HFFc6 (cell line): ENCODE data around the gene TMEM91. TPM values are rescaled to one million over a fixed set of nuclear protein-coding genes. Genes with fewer than 3 reads are reported as not detected.

ENCODE experiments used
- DNase-seq: peaks from one replicate; pipeline ENCODE4 v3.0.0-alpha.2; 2018
- H3K27ac Mint-ChIP-seq: 2 replicates; pipeline ENCODE4 v1.8.0; 2020; ENCODE audit warnings: mild to moderate bottlenecking, mixed read lengths
- H3K27me3 Mint-ChIP-seq: 2 replicates; pipeline ENCODE4 v1.8.0; 2021; ENCODE audit warnings: mild to moderate bottlenecking, moderate library complexity, mixed read lengths; ENCODE audit not compliant: insufficient read depth
- H3K36me3 Mint-ChIP-seq: 2 replicates; pipeline ENCODE4 v1.8.0; 2021; ENCODE audit warnings: low read depth, mixed read lengths
- H3K4me1 Mint-ChIP-seq: 2 replicates; pipeline ENCODE4 v1.8.0; 2020; ENCODE audit warnings: low read depth, mixed read lengths
- H3K4me3 Mint-ChIP-seq: 2 replicates; pipeline ENCODE4 v1.8.0; 2020; ENCODE audit warnings: mild to moderate bottlenecking, moderate library complexity, mixed read lengths
- H3K9me3 Mint-ChIP-seq: 2 replicates; pipeline ENCODE4 v1.8.0; 2020; ENCODE audit warnings: mild to moderate bottlenecking, mixed read lengths
- CTCF ChIP-seq: fragments of 200-600 bp; sonication (generic); IDR thresholded peaks from 2 replicates; pipeline ENCODE4 v1.5.0; 2021; ENCODE audit warnings: antibody characterized with exemption, mild to moderate bottlenecking
- total RNA-seq, 6 experiments: library from RNA; stranded (reverse); fragmentation: NEBNext Ultra II Directional; extraction: Animal tissue kit (Norgen Biotek cat#: 25700); gene quantifications; 2 replicates in 1 of 6; 3 replicates in 5 of 6; pipeline ENCODE4 v1.2.3, GENCODE V29; 2021

Gene TMEM91
- total RNA-seq, 6 experiments from 2014 or later = 1.4 to 2.6 (median 1.7) TPM

- Mint-ChIP-seq H3K27ac (peak overlapping the region; percentile 24; the same call in 1 of the 2 replicates), H3K36me3 (peaks cover 13% of the 10 kb centered on the region; the same call in 1 of the 2 replicates), H3K27me3 (peaks cover 2% of the 10 kb centered on the region; the same call in 1 of the 2 replicates), H3K4me1 (peaks cover 8% of the 10 kb centered on the region), H3K9me3 (no peaks in the 10 kb centered on the region), H3K4me3 (no peak overlapping the region)
- DNase-seq = no peak
- TF ChIP-seq CTCF = no peak
Observed at GRCh38 chr19:41410336-41411054, 34.2 kb downstream of the TMEM91 start.

- H3K27ac Mint-ChIP-seq = no peak overlapping the region
- no peak for TF ChIP-seq CTCF
- DNase-seq = no peak
- H3K4me1 Mint-ChIP-seq = peaks cover 8% of the 10 kb centered on the region
- no peaks in the 10 kb centered on the region for H3K9me3 Mint-ChIP-seq
- H3K36me3 Mint-ChIP-seq = peaks cover 13% of the 10 kb centered on the region; the same call in 1 of the 2 replicates
- H3K27me3 Mint-ChIP-seq = peaks cover 2% of the 10 kb centered on the region; the same call in 1 of the 2 replicates
- H3K4me3 Mint-ChIP-seq = no peak overlapping the region
Observed at GRCh38 chr19:41411100-41411967, 35.0 kb downstream of the TMEM91 start.

DNA sequence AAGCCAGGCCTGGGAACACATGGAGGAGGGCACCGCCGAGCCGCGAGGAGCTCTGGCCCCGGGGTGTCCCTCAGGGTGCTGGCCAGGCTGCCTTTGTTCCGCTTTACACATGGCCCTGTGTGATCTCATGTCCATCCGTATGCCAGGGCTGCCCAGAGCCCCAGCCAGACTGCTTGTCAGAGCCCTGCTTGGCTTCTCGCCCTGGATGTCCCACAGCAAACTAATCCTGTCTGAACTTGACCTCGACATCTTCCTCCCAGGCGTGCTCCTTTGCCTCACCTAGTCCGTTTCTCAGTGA is 35.6 kb downstream of the TMEM91 start:
- H3K36me3 Mint-ChIP-seq = peaks cover 13% of the 10 kb centered on the region; the same call in 1 of the 2 replicates

GRCh38 chr19:41412953-41413352 is 36.6 kb downstream of the TMEM91 start:
- no peaks in the 10 kb centered on the region for H3K9me3 Mint-ChIP-seq
- no peak overlapping the region for H3K27ac Mint-ChIP-seq
- DNase-seq = no peak
- no peak overlapping the region for H3K4me3 Mint-ChIP-seq
- TF ChIP-seq CTCF = no peak
- peaks cover 2% of the 10 kb centered on the region; the same call in 1 of the 2 replicates for H3K27me3 Mint-ChIP-seq
- peaks cover 8% of the 10 kb centered on the region for H3K4me1 Mint-ChIP-seq
- H3K36me3 Mint-ChIP-seq = peaks cover 13% of the 10 kb centered on the region; the same call in 1 of the 2 replicates

More for the DNA sequence above, 35.6 kb downstream of the TMEM91 start:
- no peak for TF ChIP-seq CTCF
- H3K27ac Mint-ChIP-seq = no peak overlapping the region
- no peak for DNase-seq
- peaks cover 2% of the 10 kb centered on the region; the same call in 1 of the 2 replicates for H3K27me3 Mint-ChIP-seq
- H3K9me3 Mint-ChIP-seq = no peaks in the 10 kb centered on the region
- no peak overlapping the region for H3K4me3 Mint-ChIP-seq
- peaks cover 8% of the 10 kb centered on the region for H3K4me1 Mint-ChIP-seq

DNA sequence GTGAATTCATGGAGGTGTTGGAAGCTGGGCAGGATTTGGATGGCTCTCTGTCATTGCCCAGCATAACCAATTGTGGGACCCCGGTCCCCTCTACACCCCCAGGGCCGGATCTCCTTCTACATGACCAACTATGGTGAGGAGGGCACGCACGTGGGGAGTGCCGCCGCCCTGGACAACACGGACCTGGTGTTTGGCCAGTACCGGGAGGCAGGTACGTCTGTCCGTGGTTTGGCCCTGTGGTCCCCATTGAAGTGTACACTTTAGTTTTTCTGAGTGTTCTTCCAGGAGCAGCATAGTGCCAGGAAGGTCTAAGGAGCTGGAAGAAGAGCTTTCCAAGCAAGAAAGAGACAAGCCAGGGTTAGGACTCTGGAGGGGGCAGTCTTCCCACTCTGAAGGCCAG is 37.6 kb downstream of the TMEM91 start:
- Mint-ChIP-seq H3K4me3 (no peak overlapping the region), H3K4me1 (peaks cover 7% of the 10 kb centered on the region), H3K36me3 (peaks cover 14% of the 10 kb centered on the region), H3K9me3 (no peaks in the 10 kb centered on the region), H3K27ac (no peak overlapping the region), H3K27me3 (peaks cover 3% of the 10 kb centered on the region)
- DNase-seq = no peak
- TF ChIP-seq CTCF = no peak
